ENCODE data around the gene PLTP. TPM values are rescaled to one million over a fixed set of nuclear protein-coding genes. Genes with fewer than 3 reads are reported as not detected.

PLTP gene
- total RNA-seq, 1 donor: 10.4 TPM

DNA sequence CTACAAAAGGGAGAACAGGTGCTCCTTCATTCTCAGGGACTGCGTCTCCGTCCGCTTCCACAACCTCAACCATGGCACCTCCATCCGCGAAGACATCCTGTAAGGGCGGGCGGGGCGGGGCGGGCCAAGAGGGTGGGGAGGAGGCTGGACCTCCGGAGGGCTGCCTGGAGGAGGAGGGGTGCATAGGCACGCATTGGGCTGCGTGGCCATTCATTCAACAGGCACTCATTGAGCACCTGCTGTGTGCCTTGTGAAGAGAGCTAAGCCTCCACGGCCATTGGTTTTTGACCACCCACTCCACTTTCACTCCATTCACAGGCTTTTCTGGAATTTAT lies 54.1 kb downstream of the PLTP start:
- TF ChIP-seq, protein P1, sequence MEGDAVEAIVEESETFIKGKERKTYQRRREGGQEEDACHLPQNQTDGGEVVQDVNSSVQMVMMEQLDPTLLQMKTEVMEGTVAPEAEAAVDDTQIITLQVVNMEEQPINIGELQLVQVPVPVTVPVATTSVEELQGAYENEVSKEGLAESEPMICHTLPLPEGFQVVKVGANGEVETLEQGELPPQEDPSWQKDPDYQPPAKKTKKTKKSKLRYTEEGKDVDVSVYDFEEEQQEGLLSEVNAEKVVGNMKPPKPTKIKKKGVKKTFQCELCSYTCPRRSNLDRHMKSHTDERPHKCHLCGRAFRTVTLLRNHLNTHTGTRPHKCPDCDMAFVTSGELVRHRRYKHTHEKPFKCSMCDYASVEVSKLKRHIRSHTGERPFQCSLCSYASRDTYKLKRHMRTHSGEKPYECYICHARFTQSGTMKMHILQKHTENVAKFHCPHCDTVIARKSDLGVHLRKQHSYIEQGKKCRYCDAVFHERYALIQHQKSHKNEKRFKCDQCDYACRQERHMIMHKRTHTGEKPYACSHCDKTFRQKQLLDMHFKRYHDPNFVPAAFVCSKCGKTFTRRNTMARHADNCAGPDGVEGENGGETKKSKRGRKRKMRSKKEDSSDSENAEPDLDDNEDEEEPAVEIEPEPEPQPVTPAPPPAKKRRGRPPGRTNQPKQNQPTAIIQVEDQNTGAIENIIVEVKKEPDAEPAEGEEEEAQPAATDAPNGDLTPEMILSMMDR (IDR thresholded peaks at IDR 0.05; ENCODE audit: insufficient read depth, low read depth, low read length): no peak
- no peak for DNase-seq (ENCODE audit: low read depth)
- H3K4me3 ChIP-seq (ENCODE audit: low read depth, low read length): peak overlapping the region; percentile 81

- peak; percentile 100 for DNase-seq (ENCODE audit: low read depth)
- TF ChIP-seq, protein P1 (IDR thresholded peaks at IDR 0.05; ENCODE audit: insufficient read depth, low read depth, low read length): no peak
- H3K4me3 ChIP-seq (ENCODE audit: low read depth, low read length): peak within 1 kb of the TSS; percentile 81
Measured at GRCh38 chr20:45857114-45857881, 54.7 kb downstream of the PLTP start, which contains the start of the genes ACOT8 and ZSWIM3. Gene ACOT8 (minus strand): TSS chr20:45857392. CDS start chr20:45857315, 77 bp downstream. Gene ZSWIM3 (plus strand): TSS chr20:45857614. CDS start chr20:45857826, 212 bp downstream.

DNA sequence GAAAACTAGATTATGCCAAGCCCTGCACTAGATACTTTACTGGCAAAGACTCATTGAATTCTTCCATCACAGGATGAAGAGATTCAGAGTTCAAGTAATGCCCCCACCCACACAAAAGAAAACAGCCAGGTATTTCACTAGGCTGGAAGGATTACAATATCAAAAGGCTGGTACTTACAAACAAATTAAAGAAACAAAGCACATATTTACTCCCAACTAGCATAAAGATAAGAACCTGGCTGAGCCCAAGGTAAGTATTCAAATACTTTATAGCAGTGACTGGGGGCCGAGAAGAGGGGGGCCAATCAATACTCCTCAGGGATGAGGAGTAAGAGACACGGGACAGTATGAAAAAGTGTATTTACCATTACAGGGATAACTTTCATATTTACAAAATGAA lies 58.5 kb downstream of the PLTP start:
- no peak for DNase-seq (ENCODE audit: low read depth)
- H3K4me3 ChIP-seq (ENCODE audit: low read depth, low read length): no peak overlapping the region
- TF ChIP-seq, protein P1 (IDR thresholded peaks at IDR 0.05; ENCODE audit: insufficient read depth, low read depth, low read length): no peak

- TF ChIP-seq, protein P1 (IDR thresholded peaks at IDR 0.05; ENCODE audit: insufficient read depth, low read depth, low read length): no peak
- no peak for DNase-seq (ENCODE audit: low read depth)
- H3K4me3 ChIP-seq (ENCODE audit: low read depth, low read length): no peak overlapping the region
Measured at GRCh38 chr20:45852326-45852725, 59.6 kb downstream of the PLTP start.

GRCh38 chr20:45851501-45851900 lies 60.5 kb downstream of the PLTP start:
- no peak overlapping the region for H3K4me3 ChIP-seq (ENCODE audit: low read depth, low read length)
- TF ChIP-seq, protein P1 (IDR thresholded peaks at IDR 0.05; ENCODE audit: insufficient read depth, low read depth, low read length): no peak
- no peak for DNase-seq (ENCODE audit: low read depth)

- TF ChIP-seq, protein P1 (IDR thresholded peaks at IDR 0.05; ENCODE audit: insufficient read depth, low read depth, low read length): no peak
- no peak overlapping the region for H3K4me3 ChIP-seq (ENCODE audit: low read depth, low read length)
- no peak for DNase-seq (ENCODE audit: low read depth)
Measured at GRCh38 chr20:45850926-45851325, 61.0 kb downstream of the PLTP start.

All from fibroblast of villous mesenchyme (primary cell).